Activated CD4-positive, CD25-positive, alpha-beta regulatory T cell treated with anti-CD3 and anti-CD28 coated beads, Interleukin-2, amount 50 U/mL, for 72 hours (primary cell): ENCODE results near the gene RASL11B.

Experiments used
- DNase-seq: peaks from one replicate; pipeline ENCODE4 v3.0.0; 2021

The RASL11B gene

GRCh38 chr4:52843958-52844357, 18.2 kb upstream of the RASL11B start:
- DNase-seq, result no peak

- DNase-seq, result no peak
Observed at GRCh38 chr4:52844596-52844995, 17.5 kb upstream of the RASL11B start.

- DNase-seq, result no peak
Observed at GRCh38 chr4:52846502-52846901, 15.6 kb upstream of the RASL11B start.

GRCh38 chr4:52848254-52848653, 13.9 kb upstream of the RASL11B start:
- no peak for DNase-seq

GRCh38 chr4:52850406-52851124, 11.6 kb upstream of the RASL11B start:
- DNase-seq, result no peak

- no peak for DNase-seq
Observed at GRCh38 chr4:52852041-52852440, 10.1 kb upstream of the RASL11B start.

GRCh38 chr4:52852711-52853110, 9.4 kb upstream of the RASL11B start:
- DNase-seq, result no peak

GRCh38 chr4:52853351-52853750, 8.8 kb upstream of the RASL11B start:
- DNase-seq, result no peak

- no peak for DNase-seq
Observed at GRCh38 chr4:52856801-52857200, 5.3 kb upstream of the RASL11B start.

GRCh38 chr4:52860361-52860760, 1.8 kb upstream of the RASL11B start:
- DNase-seq, result no peak

GRCh38 chr4:52861171-52861823, 820 bp upstream of the RASL11B start:
- DNase-seq, result no peak

- no peak for DNase-seq
Observed at GRCh38 chr4:52862639-52863161, 583 bp downstream of the RASL11B start.

GRCh38 chr4:52863324-52863723, 1.2 kb downstream of the RASL11B start:
- no peak for DNase-seq

- DNase-seq, result no peak
Observed at GRCh38 chr4:52864793-52865192, 2.7 kb downstream of the RASL11B start.

- no peak for DNase-seq
Observed at GRCh38 chr4:52865300-52865699, 3.2 kb downstream of the RASL11B start.

- DNase-seq, result no peak
Observed at GRCh38 chr4:52866734-52867133, 4.6 kb downstream of the RASL11B start.

- DNase-seq, result no peak
Observed at GRCh38 chr4:52867163-52867562, 5.0 kb downstream of the RASL11B start.

- DNase-seq, result no peak
Observed at GRCh38 chr4:52868133-52868532, 6.0 kb downstream of the RASL11B start.

GRCh38 chr4:52869196-52869595, 7.1 kb downstream of the RASL11B start:
- no peak for DNase-seq

- no peak for DNase-seq
Observed at GRCh38 chr4:52869656-52870055, 7.5 kb downstream of the RASL11B start.

GRCh38 chr4:52870225-52870624, 8.1 kb downstream of the RASL11B start:
- DNase-seq, result no peak

- DNase-seq, result no peak
Observed at GRCh38 chr4:52873191-52873590, 11.1 kb downstream of the RASL11B start.

GRCh38 chr4:52873861-52874343, 11.8 kb downstream of the RASL11B start:
- no peak for DNase-seq

GRCh38 chr4:52874948-52875347, 12.8 kb downstream of the RASL11B start:
- no peak for DNase-seq
